ENCODE data around the gene CLRN3. TPM values are rescaled to one million over a fixed set of nuclear protein-coding genes. Genes with fewer than 3 reads are reported as not detected.

Gene CLRN3
- total RNA-seq = not detected

- ChIA-PET POLR2A (no interaction called here), CTCF (interaction anchor here (1.2 kb wide), 1 partner anchor 39 kb away, joined by 3 read pairs; no protein-coding TSS in a partner anchor)
These were observed at the start of gene CLRN3 for GRCh38 chr10:127892743-127893142. CLRN3 (minus strand) TSS chr10:127892941; CDS start chr10:127892784, 157 bp downstream.

GRCh38 chr10:127940866-127941640, 48.3 kb upstream of the CLRN3 start:
- CTCF ChIA-PET = no interaction called here
- POLR2A ChIA-PET = no interaction called here

DNA sequence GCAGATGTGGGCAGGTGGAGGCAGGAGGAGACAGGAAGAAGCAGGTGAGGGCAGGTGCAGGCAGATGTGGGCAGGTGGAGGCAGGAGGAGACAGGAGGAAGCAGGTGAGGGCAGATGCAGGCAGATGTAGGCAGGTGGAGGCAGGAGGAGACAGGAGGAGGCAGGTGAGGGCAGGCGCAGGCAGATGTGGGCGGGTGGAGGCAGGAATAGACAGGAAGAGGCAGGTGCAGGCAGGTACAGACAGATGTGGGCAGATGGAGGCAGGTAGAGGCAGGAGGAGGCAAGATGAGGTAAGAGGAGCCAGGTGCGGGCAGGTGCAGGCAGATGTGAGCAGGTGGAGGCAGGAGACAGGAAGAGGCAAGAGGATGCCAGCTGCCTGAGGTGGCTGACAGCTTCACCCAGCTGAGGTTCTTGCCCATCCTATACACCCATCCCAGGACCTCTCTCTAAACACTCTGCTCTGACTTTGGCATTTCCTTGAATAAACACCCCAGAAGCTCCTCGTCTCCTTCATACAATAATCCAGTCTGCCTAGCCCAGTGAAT, 47.1 kb upstream of the CLRN3 start:
- ChIA-PET POLR2A (no interaction called here), CTCF (no interaction called here)

GRCh38 chr10:127937915-127938463, 45.2 kb upstream of the CLRN3 start:
- CTCF ChIA-PET = no interaction called here
- POLR2A ChIA-PET = no interaction called here

GRCh38 chr10:127937069-127937468, 44.3 kb upstream of the CLRN3 start:
- POLR2A ChIA-PET = no interaction called here
- CTCF ChIA-PET = no interaction called here

DNA sequence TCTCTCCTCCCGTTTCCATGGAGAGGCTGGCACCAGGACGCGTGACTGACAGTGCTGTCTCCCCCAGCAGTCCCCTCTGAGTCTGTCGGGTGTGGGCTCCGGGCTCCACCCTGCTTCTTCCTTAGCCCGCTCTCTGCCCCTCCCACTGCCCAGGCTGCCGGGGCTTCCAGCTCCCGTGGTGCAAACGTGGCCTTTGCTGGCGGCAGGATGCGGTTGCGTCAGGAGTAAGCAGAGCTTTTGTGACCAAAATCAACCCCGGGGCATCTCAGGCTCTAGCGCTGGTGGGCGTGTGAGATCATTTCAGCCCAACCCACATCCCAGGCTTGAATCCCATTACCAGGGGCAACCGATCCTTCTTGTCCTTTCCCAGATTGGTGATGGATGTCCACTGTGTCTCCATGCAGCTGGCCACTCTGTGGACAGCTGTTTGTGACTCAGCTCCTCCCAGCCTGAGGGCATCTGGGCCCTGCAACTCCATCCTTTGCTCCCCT, 42.4 kb upstream of the CLRN3 start:
- CTCF ChIA-PET = no interaction called here
- POLR2A ChIA-PET = interaction anchor here (1.2 kb wide), 1 partner anchor 77 kb away, joined by 3 read pairs; no protein-coding TSS in a partner anchor

GRCh38 chr10:127934383-127934782, 41.6 kb upstream of the CLRN3 start:
- ChIA-PET POLR2A (interaction anchor here (1.2 kb wide), 1 partner anchor 78 kb away, joined by 3 read pairs; no protein-coding TSS in a partner anchor), CTCF (no interaction called here)

DNA sequence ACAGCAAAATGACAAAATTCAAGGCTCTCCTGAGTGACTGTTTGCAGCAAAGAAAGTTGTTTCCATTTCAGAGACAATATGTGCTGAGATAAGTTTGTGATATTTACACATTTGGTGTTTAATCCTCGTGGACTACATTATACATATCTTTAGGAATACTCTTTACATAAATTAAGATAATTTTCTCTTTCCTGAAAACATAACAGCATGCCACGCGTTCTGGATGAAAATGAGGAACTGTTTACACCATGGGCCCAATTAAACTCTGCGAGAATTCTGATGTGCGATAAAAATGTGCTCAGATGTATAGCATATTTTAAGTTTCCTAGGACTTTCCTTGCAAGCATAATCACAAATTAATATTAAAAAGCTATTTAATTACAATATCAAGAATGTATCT, 40.5 kb upstream of the CLRN3 start:
- POLR2A ChIA-PET = no interaction called here
- CTCF ChIA-PET = no interaction called here

GRCh38 chr10:127932521-127933270, 40.0 kb upstream of the CLRN3 start:
- CTCF ChIA-PET = interaction anchor here (0.7 kb wide), 1 partner anchor 79 kb away, joined by 3 read pairs; no protein-coding TSS in a partner anchor
- POLR2A ChIA-PET = no interaction called here

GRCh38 chr10:127928021-127928806, 35.5 kb upstream of the CLRN3 start:
- CTCF ChIA-PET = interaction anchor here (1.0 kb wide), 1 partner anchor 93 kb away, joined by 3 read pairs; no protein-coding TSS in a partner anchor
- POLR2A ChIA-PET = no interaction called here

DNA sequence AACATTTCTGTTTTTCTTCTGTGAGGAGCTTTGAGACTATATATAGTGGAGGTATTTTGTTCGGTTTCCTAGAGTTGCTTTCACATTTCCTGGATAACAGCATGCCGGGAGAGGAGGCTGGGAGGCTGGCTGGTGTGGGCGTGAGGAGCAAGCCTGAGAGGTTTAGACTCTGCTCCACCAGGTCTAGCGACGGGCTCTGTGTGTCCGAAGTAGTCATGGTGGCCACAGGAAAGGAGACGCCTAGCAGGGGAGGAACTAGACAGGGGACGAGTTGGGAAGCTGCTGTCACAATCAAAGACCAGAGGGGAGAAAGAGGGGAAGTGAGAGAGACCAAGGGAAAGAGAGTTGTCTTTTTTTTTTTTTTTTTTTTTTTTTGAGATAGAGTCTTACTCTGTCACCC, 33.7 kb upstream of the CLRN3 start:
- ChIA-PET POLR2A (no interaction called here), CTCF (interaction anchor here (0.7 kb wide), 1 partner anchor 56 kb away, joined by 4 read pairs; no protein-coding TSS in a partner anchor)

DNA sequence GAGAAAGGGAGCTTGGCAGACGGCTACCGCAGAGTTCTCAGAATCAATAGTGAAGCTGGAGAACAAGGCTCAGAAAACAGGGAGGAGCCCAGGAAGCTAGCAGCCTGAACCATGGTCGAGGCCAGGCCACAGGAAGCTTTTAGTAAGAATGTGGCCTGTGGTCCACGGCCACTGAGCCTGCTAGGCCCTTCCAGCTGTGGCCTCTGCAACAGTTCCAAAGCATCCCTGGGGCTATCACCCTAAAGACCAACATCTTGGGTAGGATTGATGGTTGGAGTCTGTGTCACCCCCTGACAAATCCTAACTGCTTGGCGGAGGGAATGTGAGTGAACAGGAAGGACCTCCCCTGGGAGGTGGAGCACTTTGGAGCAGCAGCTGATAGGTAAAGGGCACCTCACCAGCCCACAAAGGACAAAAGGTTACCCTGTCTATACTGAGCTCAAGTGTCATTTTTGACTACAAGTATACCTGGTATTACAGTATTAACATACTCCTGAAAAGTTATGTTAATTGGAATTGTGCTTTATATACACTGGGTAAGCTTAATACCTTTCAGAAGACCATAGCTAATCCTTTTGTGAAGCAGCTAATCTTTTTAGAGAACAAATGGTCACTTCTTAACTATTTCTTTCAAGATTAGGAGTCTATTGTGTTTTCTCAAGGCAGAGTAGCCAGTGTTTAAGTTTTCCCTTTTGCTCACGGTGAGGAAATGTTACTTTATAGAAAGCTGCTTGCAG, 32.9 kb upstream of the CLRN3 start:
- CTCF ChIA-PET = interaction anchor here (1.6 kb wide), 1 partner anchor 85 kb away, joined by 6 read pairs; no protein-coding TSS in a partner anchor

DNA sequence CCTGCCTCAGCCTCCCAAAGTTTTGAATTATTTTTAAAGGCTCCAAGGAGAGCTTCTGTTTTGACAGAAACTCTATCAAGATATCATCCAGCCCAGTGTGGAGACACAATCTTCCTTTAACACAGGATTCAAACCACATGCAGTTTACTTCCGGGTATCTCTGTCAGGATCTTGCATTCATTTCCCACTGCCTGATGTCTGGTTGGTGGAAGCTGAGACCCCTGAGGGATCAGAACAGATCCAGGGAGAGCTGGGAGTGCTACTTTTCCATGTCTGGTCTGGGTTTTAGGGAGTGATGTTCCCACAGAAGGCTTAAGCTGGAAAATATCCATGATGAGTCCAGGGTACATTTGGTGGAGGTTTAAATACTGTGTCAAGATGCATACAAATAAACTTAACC, 30.9 kb upstream of the CLRN3 start:
- POLR2A ChIA-PET = no interaction called here

More for the DNA sequence above, 32.9 kb upstream of the CLRN3 start:
- POLR2A ChIA-PET = no interaction called here

DNA sequence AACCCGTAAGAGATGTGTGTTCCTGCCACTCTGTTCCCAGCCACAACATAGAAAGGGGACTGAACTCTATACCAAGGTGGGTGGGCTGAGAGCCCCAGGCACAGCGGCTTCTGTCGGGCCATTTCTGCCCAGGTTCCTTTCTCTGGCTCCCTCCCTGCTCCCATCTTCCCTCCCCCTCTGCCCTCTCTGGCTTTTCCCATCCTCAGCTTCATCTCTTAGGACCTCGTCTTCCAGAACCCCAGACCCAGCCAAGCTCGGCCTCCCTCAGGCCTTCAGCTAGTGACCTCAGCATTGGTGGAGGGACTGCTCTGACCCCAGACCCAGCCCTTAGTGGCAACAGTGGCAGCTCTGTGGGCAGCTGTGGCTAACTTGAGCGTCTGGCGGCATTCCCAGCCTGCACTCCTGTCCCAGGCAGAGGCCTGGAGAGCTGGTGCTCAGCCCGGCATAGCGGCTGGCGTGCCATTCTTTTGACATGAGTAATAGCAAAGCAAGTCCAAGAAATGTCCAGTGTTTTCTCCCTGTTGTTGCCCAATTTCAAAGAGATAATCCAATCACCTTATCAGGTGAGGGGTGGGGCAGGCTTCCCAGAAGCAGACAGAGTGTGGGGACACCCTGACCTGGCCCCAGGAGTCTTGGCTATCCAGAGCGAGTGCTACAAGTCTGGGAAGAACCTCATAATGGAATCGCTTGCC, 30.1 kb upstream of the CLRN3 start:
- CTCF ChIA-PET = no interaction called here
- POLR2A ChIA-PET = no interaction called here

More for the DNA sequence above, 30.9 kb upstream of the CLRN3 start:
- CTCF ChIA-PET = no interaction called here

- POLR2A ChIA-PET = no interaction called here
- CTCF ChIA-PET = no interaction called here
These were observed 29.5 kb upstream of the CLRN3 start for GRCh38 chr10:127922206-127922605.

DNA sequence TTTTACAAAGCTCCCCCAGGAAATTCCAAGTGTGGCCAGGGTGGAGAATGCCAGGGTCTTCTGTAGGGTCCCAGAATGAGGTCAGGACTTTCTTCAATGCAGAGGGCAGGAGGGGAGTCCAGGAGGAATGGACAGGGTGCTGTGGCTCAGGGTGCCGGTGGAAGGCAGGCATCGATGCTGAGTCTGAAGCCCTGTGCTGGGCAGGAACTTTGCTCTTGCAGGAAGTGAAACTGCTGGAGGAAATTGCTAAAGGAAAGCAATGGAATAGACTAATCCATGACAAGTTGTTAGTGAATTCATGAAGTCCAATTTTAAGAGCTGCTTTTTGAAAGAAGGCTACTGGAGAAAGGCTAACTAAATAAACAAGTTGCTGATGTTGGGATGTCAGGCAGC, 29.0 kb upstream of the CLRN3 start:
- ChIA-PET CTCF (no interaction called here), POLR2A (no interaction called here)

- POLR2A ChIA-PET = no interaction called here
- CTCF ChIA-PET = no interaction called here
These were observed 28.5 kb upstream of the CLRN3 start for GRCh38 chr10:127921075-127921752.

All from activated CD8-positive, alpha-beta memory T cell treated with anti-CD3 and anti-CD28 coated beads for 36 hours (primary cell).